ENCODE results near the gene RALGAPA2. TPM values are rescaled to one million over a fixed set of nuclear protein-coding genes. Genes with fewer than 3 reads are reported as not detected.
A peak's percentile ranks its signal among the peaks of the same experiment; 100 is the strongest.

RALGAPA2 gene
- total and polyA plus RNA-seq, 2 donors from 2014 or later = 5.9 to 66.7 TPM

GRCh38 chr20:20683481-20684321 is 28.7 kb downstream of the RALGAPA2 start:
- no peak for TF ChIP-seq CTCF (IDR thresholded peaks at IDR 0.05; ENCODE audit: borderline replicate concordance, extremely low read depth, insufficient read depth)
- H3K27ac ChIP-seq (ENCODE audit: low read depth in 2 of 2, low read length in 2 of 2) = no peak overlapping the region

GRCh38 chr20:20683020-20683419 is 29.4 kb downstream of the RALGAPA2 start:
- Histone ChIP-seq H3K4me1 (ENCODE audit: control insufficient read depth in 2 of 3, insufficient read depth in 2 of 3, low read depth in 1 of 3, low read length in 3 of 3) (peaks cover 0 to 14% (median 9%) of the 10 kb centered on the region in 3 donors), H3K4me3 (ENCODE audit: low read length in 3 of 3) (no peak overlapping the region), H3K27me3 (ENCODE audit: control insufficient read depth, insufficient read depth, low read length) (no peaks in the 10 kb centered on the region), H3K27ac (ENCODE audit: low read depth in 2 of 2, low read length in 2 of 2) (no peak overlapping the region), H3K9ac (ENCODE audit: low read length in 3 of 3) (no peak overlapping the region), H3K36me3 (ENCODE audit: control insufficient read depth in 2 of 3, insufficient read depth in 3 of 3, low read length in 3 of 3) (peaks cover 0 to 2% (median 0%) of the 10 kb centered on the region in 3 donors), H3K9me3 (ENCODE audit: control insufficient read depth in 2 of 3, insufficient read depth in 1 of 3, low read length in 3 of 3) (no peaks in the 10 kb centered on the region)
- intact Hi-C loops (cut with DNase I) = no loop called here
- no peak for TF ChIP-seq CTCF (IDR thresholded peaks at IDR 0.05; ENCODE audit: borderline replicate concordance, extremely low read depth, insufficient read depth)
- DNase-seq (no peak), FAIRE-seq (no peak)

More at GRCh38 chr20:20683481-20684321, 28.7 kb downstream of the RALGAPA2 start:
- intact Hi-C loops (cut with DNase I) = no loop called here
- Histone ChIP-seq H3K9ac (ENCODE audit: low read length in 3 of 3) (no peak overlapping the region), H3K4me3 (ENCODE audit: low read length in 3 of 3) (no peak overlapping the region), H3K36me3 (ENCODE audit: control insufficient read depth in 2 of 3, insufficient read depth in 3 of 3, low read length in 3 of 3) (no peaks in the 10 kb centered on the region), H3K9me3 (ENCODE audit: control insufficient read depth in 2 of 3, insufficient read depth in 1 of 3, low read length in 3 of 3) (no peaks in the 10 kb centered on the region), H3K4me1 (ENCODE audit: control insufficient read depth in 2 of 3, insufficient read depth in 2 of 3, low read depth in 1 of 3, low read length in 3 of 3) (peaks cover 0 to 14% (median 9%) of the 10 kb centered on the region in 3 donors), H3K27me3 (ENCODE audit: control insufficient read depth, insufficient read depth, low read length) (no peaks in the 10 kb centered on the region)
- FAIRE-seq (no peak), DNase-seq (no peak)

- Histone ChIP-seq H3K36me3 (ENCODE audit: control insufficient read depth in 2 of 3, insufficient read depth in 3 of 3, low read length in 3 of 3) (peaks cover 0 to 2% (median 0%) of the 10 kb centered on the region in 3 donors), H3K27me3 (ENCODE audit: control insufficient read depth, insufficient read depth, low read length) (no peaks in the 10 kb centered on the region), H3K9me3 (ENCODE audit: control insufficient read depth in 2 of 3, insufficient read depth in 1 of 3, low read length in 3 of 3) (no peaks in the 10 kb centered on the region), H3K9ac (ENCODE audit: low read length in 3 of 3) (no peak overlapping the region), H3K4me1 (ENCODE audit: control insufficient read depth in 2 of 3, insufficient read depth in 2 of 3, low read depth in 1 of 3, low read length in 3 of 3) (peaks cover 0 to 14% (median 9%) of the 10 kb centered on the region in 3 donors), H3K4me3 (ENCODE audit: low read length in 3 of 3) (no peak overlapping the region), H3K27ac (ENCODE audit: low read depth in 2 of 2, low read length in 2 of 2) (no peak overlapping the region)
- FAIRE-seq (no peak), DNase-seq (peak in 1 of 5 donors; percentile 6)
- intact Hi-C loops (cut with DNase I) = no loop called here
- TF ChIP-seq CTCF (IDR thresholded peaks at IDR 0.05; ENCODE audit: borderline replicate concordance, extremely low read depth, insufficient read depth) = no peak
Observed at GRCh38 chr20:20680991-20681508, 31.4 kb downstream of the RALGAPA2 start.

Measured in kidney (tissue), 14 donors.